Measurements from ENCODE around the gene IL1B. TPM values are rescaled to one million over a fixed set of nuclear protein-coding genes. Genes with fewer than 3 reads are reported as not detected.

IL1B gene
- total and polyA plus RNA-seq, 2 of the 8 experiments (the other 6 are each of a cell fraction or from before 2014, with no cell fraction given), result not detected

GRCh38 chr2:112790305-112790704 lies 46.3 kb downstream of the IL1B start (continued):
- TF ChIP-seq CTCF (IDR thresholded peaks at IDR 0.05; ENCODE audit: control extremely low read depth in 1 of 3, insufficient read depth in 1 of 3, low read depth in 1 of 3, low read length in 3 of 3) (no peak), RFX5 (IDR thresholded peaks at IDR 0.05; ENCODE audit: borderline replicate concordance, low read depth, low read length) (no peak)

All from H1 (cell line).